Loucy (cell line): ENCODE results near the gene MYPN.

ENCODE experiments used
- H2AFZ ChIP-seq: fragments of 200-600 bp; sonication (generic); 2 replicates; pipeline ENCODE4 v1.6.0; 2016; ENCODE audit warnings: antibody characterized with exemption, mild to moderate bottlenecking, low read length, moderate library complexity
- H3F3A ChIP-seq: fragments of 200-600 bp; 2 replicates; pipeline ENCODE4 v1.6.0; 2016; ENCODE audit warnings: antibody characterized with exemption, low read depth, mild to moderate bottlenecking
- H3K27me3 ChIP-seq: fragments of 200-600 bp; sonication (generic); 2 replicates; pipeline ENCODE4 v1.6.1; 2014; ENCODE audit warnings: low read length, mild to moderate bottlenecking; ENCODE audit not compliant: insufficient read depth, poor library complexity, severe bottlenecking
- H3K36me3 ChIP-seq: fragments of 200-600 bp; sonication (generic); 2 replicates; pipeline ENCODE4 v1.6.1; 2016; ENCODE audit warnings: low read length; ENCODE audit not compliant: insufficient read depth
- H3K4me1 ChIP-seq: fragments of 200-600 bp; sonication (generic); 2 replicates; pipeline ENCODE4 v1.5.1; 2014; ENCODE audit warnings: low read length, mild to moderate bottlenecking; ENCODE audit not compliant: insufficient read depth, poor library complexity, severe bottlenecking
- H3K4me2 ChIP-seq: fragments of 200-600 bp; sonication (generic); 2 replicates; pipeline ENCODE4 v1.6.0; 2014; ENCODE audit warnings: antibody characterized with exemption, low read length, low read depth, mild to moderate bottlenecking; ENCODE audit not compliant: poor library complexity, severe bottlenecking
- H3K4me3 ChIP-seq: fragments of 200-600 bp; sonication (generic); 2 replicates; pipeline ENCODE4 v1.5.1; 2014; ENCODE audit warnings: low read length, mild to moderate bottlenecking, mixed read lengths; ENCODE audit not compliant: poor library complexity, severe bottlenecking
- H3K79me2 ChIP-seq: fragments of 200-600 bp; sonication (generic); 2 replicates; pipeline ENCODE4 v1.6.1; 2014; ENCODE audit warnings: low read length; ENCODE audit not compliant: insufficient read depth
- H3K9ac ChIP-seq: fragments of 200-600 bp; sonication (generic); 2 replicates; pipeline ENCODE4 v1.6.0; 2014; ENCODE audit warnings: mild to moderate bottlenecking, low read depth, low read length, moderate library complexity; ENCODE audit not compliant: poor library complexity, severe bottlenecking
- H3K9me2 ChIP-seq: fragments of 200-600 bp; sonication (generic); replicated peaks from 2 replicates; pipeline ENCODE4 v1.6.1; 2016; ENCODE audit warnings: low read depth, low read length, mixed read lengths
- H3K9me3 ChIP-seq: fragments of 200-600 bp; sonication (generic); 2 replicates; pipeline ENCODE4 v1.6.1; 2014; ENCODE audit warnings: mild to moderate bottlenecking, antibody characterized with exemption, low read length, low read depth; ENCODE audit not compliant: insufficient read depth
- H4K20me1 ChIP-seq: fragments of 200-600 bp; sonication (generic); 2 replicates; pipeline ENCODE4 v1.6.0; 2014; ENCODE audit warnings: antibody characterized with exemption, low read length, mild to moderate bottlenecking; ENCODE audit not compliant: insufficient read depth, poor library complexity, severe bottlenecking
- EZH2phosphoT487 ChIP-seq: fragments of 200-600 bp; IDR thresholded peaks from 2 replicates; pipeline ENCODE4 v1.6.1; 2018; ENCODE audit warnings: antibody characterized with exemption, mild to moderate bottlenecking, moderate library complexity, borderline replicate concordance
- TF ChIP-seq, protein P1 (sequence below): fragments of 200-600 bp; sonication (generic); conservative IDR thresholded peaks from 2 replicates; pipeline ENCODE4 v1.5.1; 2014; ENCODE audit warnings: mild to moderate bottlenecking, antibody characterized with exemption, low read length

Gene MYPN

DNA sequence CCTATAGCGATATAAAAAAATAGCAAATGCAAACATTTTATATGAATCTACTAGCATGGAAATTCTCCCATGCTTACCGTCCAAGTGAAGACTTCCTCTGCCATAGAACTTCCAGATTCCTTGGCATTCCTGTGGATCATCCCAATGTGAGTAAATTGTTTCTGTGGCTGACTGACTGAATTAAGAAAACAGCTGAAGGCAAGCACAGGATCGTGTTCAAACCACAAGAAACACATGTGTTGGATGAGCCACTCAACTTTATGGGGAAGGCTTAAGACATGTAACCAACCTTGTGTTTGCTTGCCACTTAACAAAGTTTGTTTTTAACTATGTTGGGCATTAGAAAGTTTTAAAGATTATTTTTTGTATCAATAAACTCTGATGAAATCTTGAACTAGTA is 2.6 kb upstream of the MYPN start:
- no peaks in the 10 kb centered on the region for H3K79me2 ChIP-seq
- H3K4me3 ChIP-seq = no peak overlapping the region
- H3K4me2 ChIP-seq = no peak overlapping the region
- no peaks in the 10 kb centered on the region for H3F3A ChIP-seq
- H2AFZ ChIP-seq = 0 out of 2 replicates have a peak overlapping the region, but pooled peaks have one; percentile 18
- H3K27me3 ChIP-seq = no peaks in the 10 kb centered on the region
- no peak overlapping the region for H3K9ac ChIP-seq
- no peaks in the 10 kb centered on the region for H4K20me1 ChIP-seq
- H3K36me3 ChIP-seq = no peaks in the 10 kb centered on the region
- no peaks in the 10 kb centered on the region for H3K4me1 ChIP-seq
- TF ChIP-seq, protein P1, sequence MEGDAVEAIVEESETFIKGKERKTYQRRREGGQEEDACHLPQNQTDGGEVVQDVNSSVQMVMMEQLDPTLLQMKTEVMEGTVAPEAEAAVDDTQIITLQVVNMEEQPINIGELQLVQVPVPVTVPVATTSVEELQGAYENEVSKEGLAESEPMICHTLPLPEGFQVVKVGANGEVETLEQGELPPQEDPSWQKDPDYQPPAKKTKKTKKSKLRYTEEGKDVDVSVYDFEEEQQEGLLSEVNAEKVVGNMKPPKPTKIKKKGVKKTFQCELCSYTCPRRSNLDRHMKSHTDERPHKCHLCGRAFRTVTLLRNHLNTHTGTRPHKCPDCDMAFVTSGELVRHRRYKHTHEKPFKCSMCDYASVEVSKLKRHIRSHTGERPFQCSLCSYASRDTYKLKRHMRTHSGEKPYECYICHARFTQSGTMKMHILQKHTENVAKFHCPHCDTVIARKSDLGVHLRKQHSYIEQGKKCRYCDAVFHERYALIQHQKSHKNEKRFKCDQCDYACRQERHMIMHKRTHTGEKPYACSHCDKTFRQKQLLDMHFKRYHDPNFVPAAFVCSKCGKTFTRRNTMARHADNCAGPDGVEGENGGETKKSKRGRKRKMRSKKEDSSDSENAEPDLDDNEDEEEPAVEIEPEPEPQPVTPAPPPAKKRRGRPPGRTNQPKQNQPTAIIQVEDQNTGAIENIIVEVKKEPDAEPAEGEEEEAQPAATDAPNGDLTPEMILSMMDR = no peak
- no peak for TF ChIP-seq EZH2phosphoT487
- H3K9me3 ChIP-seq = no peaks in the 10 kb centered on the region
- H3K9me2 ChIP-seq = no peaks in the 10 kb centered on the region

DNA sequence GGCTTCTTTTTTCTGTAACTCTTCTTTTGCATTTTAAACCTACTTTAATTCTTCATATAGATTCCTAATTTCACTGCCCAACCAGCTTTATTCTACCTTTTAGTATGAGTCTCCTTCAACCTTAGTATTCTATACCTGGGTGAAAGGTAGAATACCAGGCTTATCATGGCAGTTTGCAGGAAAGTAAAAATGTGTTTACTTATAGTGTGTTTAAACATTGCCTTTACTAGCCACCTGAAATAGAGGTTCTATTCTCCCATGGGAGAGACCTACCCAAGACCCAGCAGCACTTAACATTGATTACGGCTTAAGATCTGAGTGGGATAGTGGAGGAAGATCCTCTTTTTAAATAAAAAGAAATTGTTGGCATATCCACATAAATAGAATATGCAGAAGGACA is 1.6 kb upstream of the MYPN start:
- Histone ChIP-seq H3K9me3 (no peaks in the 10 kb centered on the region), H3K36me3 (no peaks in the 10 kb centered on the region), H3K4me2 (no peak overlapping the region), H3K4me1 (no peaks in the 10 kb centered on the region), H3K9me2 (no peaks in the 10 kb centered on the region), H4K20me1 (no peaks in the 10 kb centered on the region), H3K9ac (no peak overlapping the region), H3K79me2 (no peaks in the 10 kb centered on the region), H2AFZ (no peak overlapping the region), H3K27me3 (no peaks in the 10 kb centered on the region), H3F3A (no peaks in the 10 kb centered on the region), H3K4me3 (no peak overlapping the region)
- TF ChIP-seq, protein P1 = no peak
- TF ChIP-seq EZH2phosphoT487 = no peak

DNA sequence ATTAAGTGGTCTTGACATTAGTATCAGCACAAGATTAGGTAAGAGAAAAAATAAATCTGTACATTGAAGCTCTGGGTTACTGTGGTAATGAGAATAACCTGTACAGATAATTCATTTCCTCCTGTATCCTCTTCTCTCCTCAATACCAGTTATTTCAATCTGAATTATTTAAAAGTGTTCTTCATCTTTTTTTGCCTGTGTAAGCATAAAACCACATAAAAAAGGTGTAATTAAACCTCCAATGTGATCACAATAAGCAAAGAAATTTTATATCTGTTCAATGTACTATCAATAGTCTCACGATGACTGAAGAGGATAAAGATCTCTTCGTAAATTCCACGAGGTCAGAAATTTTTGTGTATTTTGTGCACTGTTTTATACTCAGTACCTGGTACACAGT is 1.2 kb upstream of the MYPN start:
- no peak for TF ChIP-seq EZH2phosphoT487
- TF ChIP-seq, protein P1 = no peak
- H3K79me2 ChIP-seq = no peaks in the 10 kb centered on the region
- H3F3A ChIP-seq = no peaks in the 10 kb centered on the region
- H3K27me3 ChIP-seq = no peaks in the 10 kb centered on the region
- H3K4me3 ChIP-seq = no peak overlapping the region
- H4K20me1 ChIP-seq = no peaks in the 10 kb centered on the region
- H3K36me3 ChIP-seq = no peaks in the 10 kb centered on the region
- H3K9ac ChIP-seq = no peak overlapping the region
- no peaks in the 10 kb centered on the region for H3K4me1 ChIP-seq
- no peaks in the 10 kb centered on the region for H3K9me2 ChIP-seq
- no peak overlapping the region for H2AFZ ChIP-seq
- H3K9me3 ChIP-seq = no peaks in the 10 kb centered on the region
- no peak overlapping the region for H3K4me2 ChIP-seq
